GM23248 (cell line): ENCODE results near the gene SLC24A4. TPM values are rescaled to one million over a fixed set of nuclear protein-coding genes. Genes with fewer than 3 reads are reported as not detected.

Experiments
- DNase-seq: peaks from one replicate; pipeline ENCODE4 v3.0.0-alpha.2; 2015
- H2AFZ ChIP-seq: fragments of 200-600 bp; sonication (generic); 2 replicates; pipeline ENCODE4 v1.6.1; 2016; ENCODE audit warnings: antibody characterized with exemption
- H3F3A ChIP-seq: fragments of 200-600 bp; sonication (generic); 2 replicates; pipeline ENCODE4 v1.6.1; 2016; ENCODE audit warnings: mild to moderate bottlenecking, antibody characterized with exemption, mixed run types; ENCODE audit not compliant: insufficient read depth
- H3K27ac ChIP-seq: fragments of 200-600 bp; sonication (generic); 2 replicates; pipeline ENCODE4 v1.5.1; 2016; ENCODE audit warnings: mild to moderate bottlenecking
- H3K27me3 ChIP-seq: fragments of 200-600 bp; sonication (generic); replicated peaks from 2 replicates; pipeline ENCODE4 v1.6.1; 2016; ENCODE audit warnings: mild to moderate bottlenecking; ENCODE audit not compliant: insufficient read depth
- H3K36me3 ChIP-seq: fragments of 200-600 bp; sonication (generic); 2 replicates; pipeline ENCODE4 v1.6.1; 2016; ENCODE audit warnings: low read depth, mild to moderate bottlenecking
- H3K4me1 ChIP-seq: fragments of 200-600 bp; sonication (generic); 2 replicates; pipeline ENCODE4 v1.6.1; 2016; ENCODE audit warnings: mild to moderate bottlenecking; ENCODE audit not compliant: insufficient read depth
- H3K4me2 ChIP-seq: fragments of 200-600 bp; sonication (generic); one replicate; pipeline ENCODE4 v1.6.1; 2016; ENCODE audit warnings: mild to moderate bottlenecking; ENCODE audit not compliant: unreplicated experiment
- H3K4me3 ChIP-seq: fragments of 200-600 bp; sonication (generic); 2 replicates; pipeline ENCODE4 v1.5.1; 2016; ENCODE audit warnings: mild to moderate bottlenecking
- H3K79me2 ChIP-seq: fragments of 200-600 bp; sonication (generic); 2 replicates; pipeline ENCODE4 v1.6.1; 2016; ENCODE audit warnings: mild to moderate bottlenecking; ENCODE audit not compliant: insufficient read depth
- H3K9ac ChIP-seq: fragments of 200-600 bp; sonication (generic); 2 replicates; pipeline ENCODE4 v1.6.1; 2016; ENCODE audit warnings: mild to moderate bottlenecking
- H3K9me2 ChIP-seq: fragments of 200-600 bp; sonication (generic); 2 replicates; pipeline ENCODE4 v1.6.1; 2016; ENCODE audit warnings: mixed run types, mild to moderate bottlenecking, moderate library complexity; ENCODE audit not compliant: insufficient read depth
- H3K9me3 ChIP-seq: fragments of 200-600 bp; sonication (generic); one replicate; pipeline ENCODE4 v1.6.1; 2017; ENCODE audit warnings: low read depth
- H4K20me1 ChIP-seq: fragments of 200-600 bp; sonication (generic); 2 replicates; pipeline ENCODE4 v1.6.0; 2016; ENCODE audit not compliant: insufficient read depth
- EZH2 ChIP-seq: fragments of 200-600 bp; sonication (generic); IDR thresholded peaks from 2 replicates; pipeline ENCODE4 v1.6.1; 2018; ENCODE audit warnings: antibody characterized with exemption, mild to moderate bottlenecking; ENCODE audit not compliant: insufficient read depth, poor library complexity, severe bottlenecking
- EZH2phosphoT487 ChIP-seq: fragments of 200-600 bp; sonication (generic); IDR thresholded peaks from 2 replicates; pipeline ENCODE4 v1.6.1; 2018; ENCODE audit warnings: antibody characterized with exemption, moderate library complexity, mild to moderate bottlenecking, low read depth; ENCODE audit not compliant: insufficient read depth
- WGBS, 2 experiments: methylation state at CpG; one replicate each; pipeline ENCODE4 v1.1.6; 2015 to 2017; ENCODE audit warnings: low lambda C conversion rate in 2 of 2, low coverage in 1 of 2; ENCODE audit errors: missing lambda C conversion rate in 2 of 2; 5-methylcytosine and 5-hydroxymethylcytosine counted together
- in situ Hi-C: fragments of 300-500 bp; cut with MboI; formaldehyde crosslinking; loops from 2 replicates; pipeline ENCODE4 v1.15.0; 2020
- polyA plus RNA-seq: library from polyadenylated mRNA; unstranded; fragments of >200 nt; fragmentation: Nextera tagmentation; extraction: Ambion mirVana; gene quantifications from 2 replicates; pipeline ENCODE4 v1.2.1, GENCODE V29; 2016
- total RNA-seq: library from RNA; depleted of rRNA; stranded (reverse); fragments of >200 nt; shearing (Covaris generic); gene quantifications from 2 replicates; pipeline ENCODE4 v1.2.3, GENCODE V29; 2014

Gene SLC24A4
- total and polyA plus RNA-seq, 2 experiments from 2014 or later, result not detected

- no peaks in the 10 kb centered on the region for H3K9me3 ChIP-seq
- no peaks in the 10 kb centered on the region for H3K9me2 ChIP-seq
- H3F3A ChIP-seq, result no peaks in the 10 kb centered on the region
- H3K4me2 ChIP-seq, result no peak overlapping the region
- no peak overlapping the region for H3K9ac ChIP-seq
- in situ Hi-C loops, result no loop called here
- no peak overlapping the region for H3K4me3 ChIP-seq
- no peaks in the 10 kb centered on the region for H3K79me2 ChIP-seq
- 49 to 52% methylated on average over 6 of the region's 6 CpGs for WGBS, 2 experiments
- no peaks in the 10 kb centered on the region for H4K20me1 ChIP-seq
- no peak for DNase-seq
- H3K4me1 ChIP-seq, result no peaks in the 10 kb centered on the region
- peaks cover 40% of the 10 kb centered on the region for H3K27me3 ChIP-seq
- H3K27ac ChIP-seq, result no peak overlapping the region
- TF ChIP-seq EZH2, result no peak
- no peak for TF ChIP-seq EZH2phosphoT487
- no peaks in the 10 kb centered on the region for H3K36me3 ChIP-seq
- no peak overlapping the region for H2AFZ ChIP-seq
Measured at GRCh38 chr14:92310776-92311375, 12.1 kb upstream of the SLC24A4 start.

- Histone ChIP-seq H3K4me1 (no peaks in the 10 kb centered on the region), H4K20me1 (no peaks in the 10 kb centered on the region), H3K9me3 (no peaks in the 10 kb centered on the region), H3K27me3 (peaks cover 46% of the 10 kb centered on the region), H3K79me2 (no peaks in the 10 kb centered on the region), H3K9me2 (no peaks in the 10 kb centered on the region), H3K27ac (no peak overlapping the region), H3F3A (no peaks in the 10 kb centered on the region), H3K4me2 (no peak overlapping the region), H3K4me3 (no peak overlapping the region), H3K36me3 (no peaks in the 10 kb centered on the region), H2AFZ (no peak overlapping the region), H3K9ac (no peak overlapping the region)
- no peak for DNase-seq
- in situ Hi-C loops, result no loop called here
- TF ChIP-seq EZH2phosphoT487 (no peak), EZH2 (no peak)
- 0 to 5% methylated on average over 1 of the region's 1 CpG for WGBS, 2 experiments
Measured at GRCh38 chr14:92314182-92314581, 8.8 kb upstream of the SLC24A4 start.

- Histone ChIP-seq H3K4me2 (no peak overlapping the region), H3K27me3 (peaks cover 45% of the 10 kb centered on the region), H3K4me1 (no peaks in the 10 kb centered on the region), H4K20me1 (no peaks in the 10 kb centered on the region), H3K9me2 (no peaks in the 10 kb centered on the region), H3F3A (no peaks in the 10 kb centered on the region), H2AFZ (no peak overlapping the region), H3K36me3 (no peaks in the 10 kb centered on the region), H3K9me3 (no peaks in the 10 kb centered on the region), H3K79me2 (no peaks in the 10 kb centered on the region), H3K27ac (no peak overlapping the region), H3K9ac (no peak overlapping the region), H3K4me3 (no peak overlapping the region)
- in situ Hi-C loops, result no loop called here
- TF ChIP-seq EZH2 (no peak), EZH2phosphoT487 (no peak)
- DNase-seq, result no peak
- 65 to 66% methylated on average over 11 of the region's 11 CpGs for WGBS, 2 experiments
Measured at GRCh38 chr14:92315050-92315805, 7.7 kb upstream of the SLC24A4 start.

- Histone ChIP-seq H3K27ac (no peak overlapping the region), H3K9me2 (no peaks in the 10 kb centered on the region), H3K27me3 (peaks cover 55% of the 10 kb centered on the region), H3F3A (no peaks in the 10 kb centered on the region), H3K4me2 (no peak overlapping the region), H3K9ac (no peak overlapping the region), H3K79me2 (no peaks in the 10 kb centered on the region), H3K4me1 (no peaks in the 10 kb centered on the region), H3K9me3 (no peaks in the 10 kb centered on the region), H4K20me1 (no peaks in the 10 kb centered on the region), H3K36me3 (no peaks in the 10 kb centered on the region), H3K4me3 (no peak overlapping the region), H2AFZ (no peak overlapping the region)
- in situ Hi-C loops, result no loop called here
- 26 to 33% methylated on average over 4 of the region's 4 CpGs for WGBS, 2 experiments
- no peak for TF ChIP-seq EZH2phosphoT487
- no peak for DNase-seq
Measured at GRCh38 chr14:92316176-92316575, 6.8 kb upstream of the SLC24A4 start.
